Activated CD8-positive, alpha-beta memory T cell treated with anti-CD3 and anti-CD28 coated beads, Interleukin-2, amount 50 U/mL, for 1 hour (primary cell): Measurements from ENCODE around the gene DVL1.

Source experiments
- DNase-seq: peaks from one replicate; pipeline ENCODE4 v3.0.0-alpha.2; 2020; ENCODE audit errors: extremely low read depth

The DVL1 gene

DNA sequence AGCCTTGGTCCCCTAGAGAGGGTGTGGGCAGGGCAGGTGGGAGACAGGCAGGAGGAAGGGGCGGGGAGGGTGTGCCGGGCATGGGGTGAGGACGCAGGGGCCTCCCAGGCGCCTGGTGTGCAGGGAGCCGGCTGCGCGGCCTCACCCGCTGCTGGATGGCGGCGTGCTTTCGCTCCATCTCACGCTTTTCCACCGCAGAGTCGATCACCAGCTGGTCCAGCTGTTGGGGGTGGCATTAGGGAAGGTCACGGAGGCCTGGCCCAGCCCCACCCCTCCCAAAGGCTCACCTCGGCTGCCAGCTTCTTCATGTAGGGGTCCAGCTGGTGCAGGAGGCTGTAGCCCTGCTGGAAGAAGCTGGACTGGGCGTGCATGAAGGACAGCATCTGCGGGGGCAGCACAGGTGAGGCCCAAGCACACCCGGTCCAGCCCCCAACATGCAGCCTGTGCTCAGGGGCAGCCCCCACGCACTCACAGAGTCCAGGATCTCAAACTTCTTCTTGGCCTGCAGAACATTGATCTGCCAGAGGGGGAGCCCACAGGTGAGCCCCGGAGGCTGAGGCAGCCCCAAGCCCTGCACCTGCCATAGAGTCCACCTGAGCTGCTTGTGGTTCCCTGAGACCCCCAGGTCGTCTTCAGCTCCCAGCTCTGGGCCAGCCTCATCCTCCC, 49.4 kb downstream of the DVL1 start:
- no peak for DNase-seq

DNA sequence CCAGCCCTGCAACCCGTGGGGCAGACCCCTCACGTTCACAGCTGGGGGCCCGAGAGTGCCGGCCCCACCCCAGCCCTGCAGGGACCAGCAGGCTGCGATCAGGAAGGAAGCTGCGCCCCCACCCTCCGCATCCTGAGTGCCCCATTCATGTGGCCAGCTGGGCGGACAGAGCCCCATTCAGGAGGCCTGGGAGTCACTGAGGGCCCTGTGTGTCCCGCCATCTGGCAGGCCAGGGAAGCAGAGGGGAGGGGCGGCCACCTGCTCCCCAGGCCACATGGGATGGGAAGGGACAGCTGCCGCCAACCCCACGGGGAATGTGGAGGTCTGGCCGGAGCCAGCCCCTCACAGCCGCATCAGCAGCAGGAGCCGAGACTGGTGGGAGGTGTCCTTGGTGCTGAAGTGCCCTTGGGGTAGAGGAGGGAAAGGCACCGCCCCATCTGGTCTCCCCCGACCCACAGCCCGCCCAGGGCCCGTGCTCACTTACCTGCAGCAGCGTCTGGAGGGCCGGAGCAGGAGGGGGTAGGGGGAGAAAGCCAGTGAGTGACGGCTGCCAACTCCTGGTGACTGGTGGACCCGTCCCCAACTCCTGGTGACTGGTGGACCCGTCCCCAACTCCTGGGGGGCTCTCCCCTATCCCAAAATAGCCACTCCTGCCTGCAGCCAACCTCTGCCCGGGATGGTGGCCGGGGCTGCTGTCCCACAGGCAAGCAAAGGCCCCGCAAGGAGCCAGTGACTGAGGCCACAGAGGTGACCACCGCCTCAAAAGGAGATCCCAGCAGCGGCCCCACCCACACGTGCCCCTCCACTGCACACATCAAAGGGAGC, 50.1 kb downstream of the DVL1 start:
- no peak for DNase-seq

DNA sequence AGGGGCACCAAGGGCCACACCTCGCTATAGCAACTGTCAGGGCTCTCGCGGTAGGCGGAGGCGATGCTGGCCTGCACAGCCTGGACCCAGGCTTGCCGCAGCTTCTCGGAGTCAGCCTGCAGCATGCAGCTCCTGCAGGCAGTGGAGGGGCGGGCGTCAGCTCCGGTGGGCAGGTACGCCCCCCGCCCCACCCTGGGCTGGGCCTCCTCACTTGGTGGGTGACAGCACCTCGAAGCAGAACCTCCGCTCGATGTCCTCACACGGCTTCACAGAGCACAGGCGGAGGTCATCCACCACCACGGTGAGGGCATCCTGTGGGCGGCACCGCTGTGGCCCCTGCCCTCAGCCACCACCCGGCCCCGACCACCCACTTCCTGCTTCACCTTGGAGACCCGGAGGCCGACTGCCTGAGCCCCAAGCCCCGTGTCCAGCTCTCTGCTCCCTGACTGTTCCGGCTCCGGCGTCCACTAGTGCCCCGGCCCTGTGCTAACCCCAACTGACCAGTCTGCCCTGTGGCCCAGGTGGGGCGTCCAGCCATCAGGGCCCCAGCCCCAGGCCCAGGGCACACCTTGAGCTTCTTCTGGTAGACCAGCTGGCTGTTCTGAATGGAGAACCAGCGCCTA, 51.3 kb downstream of the DVL1 start:
- DNase-seq = no peak

DNA sequence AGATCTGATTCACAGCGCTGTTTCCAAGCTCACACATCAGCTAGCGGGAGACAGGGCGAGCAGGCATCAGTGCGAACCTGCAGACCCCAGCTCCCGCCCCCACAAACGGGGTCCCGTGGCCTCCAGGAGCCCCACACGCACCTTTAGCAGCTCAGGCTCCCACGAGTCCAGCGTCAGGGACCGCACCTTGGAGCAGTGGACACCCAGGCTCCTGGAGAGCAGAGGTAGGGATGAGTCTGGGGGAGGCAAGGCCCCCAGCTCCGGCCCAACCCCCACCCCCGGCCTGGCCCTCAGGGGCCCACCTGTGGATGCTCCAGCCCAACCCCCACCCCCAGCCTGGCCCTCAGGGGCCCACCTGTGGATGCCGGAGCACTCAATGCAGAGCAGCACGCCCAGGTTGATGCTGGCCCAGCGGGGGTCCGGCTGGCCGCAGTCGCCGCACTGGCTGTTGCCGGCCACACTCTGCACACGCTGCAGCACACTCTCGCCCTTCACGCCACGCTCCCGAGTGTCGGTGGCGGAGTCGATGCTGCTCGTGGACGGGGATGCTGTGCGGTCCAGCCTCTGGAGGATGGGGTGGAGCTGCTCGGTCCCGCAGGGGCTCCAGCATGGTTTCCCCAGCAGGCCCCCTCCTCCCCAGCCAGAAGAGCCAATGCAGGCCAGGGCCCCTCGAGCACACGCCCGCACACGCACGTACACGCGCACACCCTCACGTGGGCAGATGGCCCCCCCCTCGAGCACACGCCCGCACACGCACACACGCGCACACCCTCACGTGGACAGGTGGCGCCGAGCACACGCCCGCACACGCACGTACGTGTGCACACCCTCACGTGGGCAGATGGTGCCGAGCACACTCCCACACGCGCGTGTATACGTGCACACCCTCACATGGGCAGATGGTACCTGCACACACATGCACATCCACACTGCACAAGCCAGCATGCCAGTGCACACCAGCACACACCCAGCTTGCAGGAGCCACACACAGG, 52.9 kb downstream of the DVL1 start:
- DNase-seq = no peak

DNA sequence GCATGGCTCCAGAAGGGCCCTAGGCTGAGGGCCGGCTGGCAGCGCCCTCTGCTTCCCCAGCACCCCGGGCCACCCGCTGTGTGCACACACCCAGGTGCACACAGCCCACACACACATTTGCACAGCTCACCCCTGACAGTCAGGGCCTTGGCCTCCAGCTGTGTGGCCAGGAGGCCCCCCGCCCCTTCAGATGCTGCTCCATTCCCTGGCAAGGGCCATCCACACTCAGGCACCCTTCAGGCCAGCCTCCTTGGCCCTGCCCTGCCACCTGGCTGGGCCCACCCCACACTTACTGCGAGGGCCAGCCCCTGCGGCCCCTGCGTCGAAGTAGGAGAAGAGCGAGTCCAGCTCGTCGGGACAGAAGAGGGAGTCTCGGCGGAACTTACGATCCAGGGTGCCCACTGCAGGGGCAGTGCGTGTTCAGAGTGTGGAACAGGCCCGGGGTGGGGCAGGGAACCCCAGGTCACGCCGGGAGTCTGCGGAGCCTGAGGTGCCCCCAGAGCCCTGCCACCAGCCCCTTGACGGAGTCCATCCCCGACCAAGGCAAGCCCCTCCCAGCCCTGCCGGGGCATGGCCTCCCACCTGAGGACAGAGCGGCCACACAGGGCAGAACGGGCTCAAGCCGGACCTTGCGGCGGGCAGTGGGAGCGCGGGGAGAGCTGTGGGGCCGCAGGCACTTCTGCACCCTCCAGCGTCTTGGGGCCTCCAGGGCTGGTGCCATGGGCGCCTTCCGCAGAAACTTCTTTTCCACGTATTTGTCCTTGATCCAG, 53.9 kb downstream of the DVL1 start:
- no peak for DNase-seq

DNA sequence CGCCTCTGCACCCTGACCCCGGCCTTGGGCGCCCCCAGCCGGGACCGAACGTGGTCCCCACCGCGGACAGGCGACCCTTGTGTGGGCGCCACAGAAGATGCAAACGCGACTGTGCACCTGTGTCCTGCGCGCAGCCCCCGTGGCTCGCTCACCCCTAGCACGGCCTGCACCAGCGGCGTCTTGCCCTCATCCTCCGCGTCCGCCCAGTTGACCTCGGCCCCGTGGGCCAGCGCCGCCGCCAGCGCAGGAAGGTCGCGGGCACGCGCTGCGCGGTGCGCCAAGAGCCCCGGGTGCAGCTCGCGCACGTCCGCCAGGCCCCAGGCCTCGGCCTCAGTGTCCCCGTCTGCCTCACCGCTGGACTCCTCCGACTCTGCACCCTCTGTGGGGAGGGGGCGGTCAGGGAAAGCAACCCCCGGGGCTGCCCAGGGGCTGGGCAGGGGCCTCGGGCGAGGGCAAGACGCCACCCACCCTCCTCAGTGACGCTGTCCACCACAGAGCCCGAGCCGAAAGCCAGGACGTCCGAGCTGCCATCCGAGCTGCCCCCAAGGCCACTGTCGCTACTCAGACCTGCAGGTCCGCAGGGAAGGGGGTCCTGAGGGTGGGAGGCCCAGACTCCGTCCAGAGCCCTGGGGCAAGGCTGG, 54.8 kb downstream of the DVL1 start:
- DNase-seq = no peak

DNA sequence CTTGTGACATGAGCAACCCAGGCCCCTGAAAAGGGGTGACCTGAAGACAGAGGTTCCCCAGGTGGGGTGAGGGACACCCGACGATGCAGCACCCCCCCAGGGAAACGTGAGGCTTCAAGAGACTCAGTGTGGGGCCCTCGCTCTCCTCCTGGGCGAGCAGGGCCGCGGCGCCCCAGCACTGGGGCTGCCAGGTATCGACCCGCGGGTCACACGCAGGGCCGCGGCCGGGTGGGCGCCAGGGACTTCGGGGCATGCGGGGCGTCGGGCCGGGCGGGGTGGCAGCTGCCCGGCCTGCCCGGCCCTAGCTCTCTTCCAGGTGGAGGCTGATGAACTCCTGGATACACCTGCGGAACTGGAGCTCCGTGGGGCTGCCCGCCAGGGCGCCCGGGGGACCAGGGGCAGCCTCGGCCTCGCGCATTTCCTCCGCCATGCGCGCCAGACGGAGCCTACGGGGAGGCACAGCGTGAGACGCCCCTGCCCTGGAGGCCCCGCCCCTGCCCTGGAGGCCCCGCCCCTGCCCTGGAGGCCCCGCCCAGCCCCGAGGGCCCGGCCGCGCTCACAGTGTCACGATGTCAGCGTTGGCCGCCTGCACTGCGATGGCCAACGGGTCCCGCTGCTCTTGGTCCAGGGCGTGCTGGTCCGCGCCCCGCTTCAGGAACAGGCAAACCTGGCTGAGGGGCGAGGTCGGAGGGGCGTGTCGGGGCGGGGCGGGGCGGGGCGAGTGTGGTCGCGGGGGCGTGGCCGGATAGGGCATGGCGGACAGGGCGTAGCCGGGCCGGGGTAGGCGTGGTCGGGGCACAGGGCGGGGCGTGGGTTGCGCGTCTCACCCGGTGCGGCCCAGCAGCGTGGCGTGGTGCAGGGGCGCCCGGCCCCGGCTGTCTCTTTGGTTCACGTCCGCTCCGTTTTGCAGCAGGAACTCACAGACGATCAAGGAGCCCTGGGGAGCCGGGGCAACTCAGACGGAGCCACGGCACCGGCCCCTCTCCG, 55.7 kb downstream of the DVL1 start:
- no peak for DNase-seq

DNA sequence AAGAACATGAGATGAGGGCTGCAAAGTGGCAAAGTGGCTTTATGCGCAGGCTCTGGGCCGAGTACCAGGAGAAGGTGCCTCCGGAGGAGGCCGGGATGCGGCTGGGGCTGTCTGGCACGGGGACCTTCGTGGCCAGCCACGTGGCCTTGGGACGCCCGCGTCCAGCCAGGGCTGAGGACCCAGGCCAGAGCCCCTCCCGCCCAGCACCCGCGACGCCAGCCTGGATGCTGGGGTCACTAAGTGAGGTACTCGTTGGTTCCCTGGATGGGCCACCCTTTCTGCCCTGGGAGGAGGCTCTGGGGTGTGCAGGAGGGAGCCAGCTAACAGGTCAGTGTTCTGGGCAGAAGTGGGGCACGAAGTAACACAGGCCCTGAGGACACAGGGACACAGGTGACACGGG, 56.4 kb downstream of the DVL1 start:
- DNase-seq = no peak

DNA sequence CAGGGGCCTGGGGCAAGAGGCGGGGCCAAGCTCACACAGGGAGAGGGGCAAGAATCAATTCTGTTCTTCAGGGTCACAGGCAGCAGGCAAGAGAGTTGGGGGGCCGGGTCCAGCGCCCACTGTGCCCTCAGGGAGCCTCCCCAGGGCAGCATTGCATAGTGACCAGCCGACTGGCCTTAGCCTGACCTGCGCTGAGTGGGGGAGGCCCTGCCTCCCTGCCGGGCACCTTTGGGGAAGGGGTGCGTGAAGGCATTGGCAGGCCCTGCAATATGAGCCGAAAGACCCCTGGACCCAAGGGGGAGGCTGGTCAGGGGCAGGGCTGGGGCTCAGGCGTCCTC, 56.8 kb downstream of the DVL1 start:
- DNase-seq = no peak

DNA sequence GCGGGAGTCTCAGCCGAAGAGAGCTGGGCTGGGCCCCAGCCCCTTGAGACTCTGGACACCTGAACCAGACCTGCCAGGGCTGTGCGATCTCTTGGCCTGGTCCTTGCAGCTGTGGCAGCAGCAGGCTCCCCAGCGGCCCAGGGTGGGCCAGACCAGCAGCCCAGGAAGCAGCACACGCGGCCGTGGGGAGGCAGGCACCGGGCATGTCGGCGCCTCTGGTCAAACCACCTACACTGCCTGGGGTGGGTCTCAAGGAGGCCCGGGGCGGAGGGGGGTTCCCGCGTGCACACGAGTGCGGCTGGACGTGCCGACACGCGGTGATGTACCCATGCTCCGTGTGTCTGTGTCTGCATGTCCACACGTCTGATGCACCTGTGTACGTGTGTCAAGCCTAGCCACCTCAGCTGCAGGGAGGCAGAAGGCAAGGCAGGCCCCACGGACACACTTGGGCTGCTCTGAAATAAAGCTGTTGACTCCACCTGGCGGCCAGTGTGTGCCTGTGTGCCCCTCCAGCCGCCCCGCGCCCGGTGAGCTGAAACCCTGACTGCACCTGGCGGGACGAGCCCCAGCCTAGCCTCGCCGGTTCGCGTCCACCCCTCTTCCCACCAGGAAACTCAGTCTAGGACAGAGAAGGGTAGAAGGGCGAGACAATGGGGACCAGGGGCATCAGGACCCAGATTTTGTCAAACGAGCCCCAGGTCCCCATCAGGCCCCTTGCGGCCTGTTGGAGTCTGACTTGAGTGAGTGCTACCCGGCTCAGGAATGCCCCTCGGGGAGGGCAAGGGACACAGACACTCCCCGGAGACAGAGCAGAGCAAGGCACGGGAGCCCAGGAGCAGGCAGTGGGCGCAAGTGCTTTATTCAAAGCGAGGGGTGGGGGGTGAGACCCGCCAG, 57.4 kb downstream of the DVL1 start:
- DNase-seq = peak; percentile 36

DNA sequence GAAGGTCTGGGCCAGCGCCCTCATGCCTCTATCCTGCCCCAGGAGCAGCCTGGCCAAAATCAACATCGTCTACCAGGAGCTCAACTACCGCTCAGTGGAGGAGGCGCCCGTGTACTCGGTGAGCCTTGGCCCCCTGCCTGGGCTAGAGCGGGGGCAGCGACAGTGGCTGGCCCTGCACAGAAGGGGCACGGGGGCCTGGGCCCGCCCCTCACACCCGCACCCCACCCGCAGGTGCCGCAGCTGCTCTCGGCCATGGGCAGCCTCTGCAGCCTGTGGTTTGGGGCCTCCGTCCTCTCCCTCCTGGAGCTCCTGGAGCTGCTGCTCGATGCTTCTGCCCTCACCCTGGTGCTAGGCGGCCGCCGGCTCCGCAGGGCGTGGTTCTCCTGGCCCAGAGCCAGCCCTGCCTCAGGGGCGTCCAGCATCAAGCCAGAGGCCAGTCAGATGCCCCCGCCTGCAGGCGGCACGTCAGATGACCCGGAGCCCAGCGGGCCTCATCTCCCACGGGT, 58.1 kb downstream of the DVL1 start:
- no peak for DNase-seq

DNA sequence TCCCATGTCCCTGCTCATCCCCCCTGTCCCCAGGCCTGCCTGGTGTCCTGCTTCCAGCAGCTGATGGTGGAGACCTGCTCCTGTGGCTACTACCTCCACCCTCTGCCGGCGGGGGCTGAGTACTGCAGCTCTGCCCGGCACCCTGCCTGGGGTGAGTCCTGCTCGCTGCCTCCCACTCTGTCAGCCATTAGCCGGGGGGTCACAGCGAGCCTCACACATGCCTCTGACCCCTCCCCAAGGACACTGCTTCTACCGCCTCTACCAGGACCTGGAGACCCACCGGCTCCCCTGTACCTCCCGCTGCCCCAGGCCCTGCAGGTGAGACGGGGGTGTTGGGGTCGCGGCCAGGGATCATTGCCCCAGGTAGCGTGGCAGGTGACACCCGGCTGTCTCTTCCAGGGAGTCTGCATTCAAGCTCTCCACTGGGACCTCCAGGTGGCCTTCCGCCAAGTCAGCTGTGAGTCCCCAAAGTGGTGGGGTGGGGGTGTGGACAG, 58.9 kb downstream of the DVL1 start:
- no peak for DNase-seq

DNA sequence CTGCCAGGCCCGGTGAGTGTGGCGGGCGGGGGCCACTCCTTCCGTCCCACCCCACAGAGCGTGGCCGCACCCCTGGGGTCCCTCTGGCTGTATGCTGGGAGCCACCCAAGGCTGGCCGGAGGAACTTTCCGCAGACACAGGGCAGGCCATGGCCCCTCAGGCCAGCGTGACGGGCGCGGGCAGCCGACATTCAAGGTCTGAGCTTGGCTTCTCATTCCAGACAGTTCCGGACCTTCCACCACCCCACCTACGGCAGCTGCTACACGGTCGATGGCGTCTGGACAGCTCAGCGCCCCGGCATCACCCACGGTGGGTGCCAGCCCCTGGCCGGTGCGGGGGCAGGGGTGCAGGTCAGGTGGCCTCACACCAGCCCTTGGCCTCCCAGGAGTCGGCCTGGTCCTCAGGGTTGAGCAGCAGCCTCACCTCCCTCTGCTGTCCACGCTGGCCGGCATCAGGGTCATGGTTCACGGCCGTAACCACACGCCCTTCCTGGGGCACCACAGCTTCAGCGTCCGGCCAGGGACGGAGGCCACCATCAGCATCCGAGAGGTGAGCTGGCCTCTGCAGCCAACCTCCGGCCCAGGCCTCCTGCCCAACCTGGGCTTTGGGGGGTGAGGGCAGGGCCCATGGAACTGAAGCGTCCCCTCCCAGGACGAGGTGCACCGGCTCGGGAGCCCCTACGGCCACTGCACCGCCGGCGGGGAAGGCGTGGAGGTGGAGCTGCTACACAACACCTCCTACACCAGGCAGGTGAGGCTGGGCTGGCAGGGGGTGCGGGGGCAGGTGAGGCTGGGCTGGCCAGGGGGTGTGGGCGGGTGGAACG, 61.7 kb downstream of the DVL1 start:
- DNase-seq = no peak

DNA sequence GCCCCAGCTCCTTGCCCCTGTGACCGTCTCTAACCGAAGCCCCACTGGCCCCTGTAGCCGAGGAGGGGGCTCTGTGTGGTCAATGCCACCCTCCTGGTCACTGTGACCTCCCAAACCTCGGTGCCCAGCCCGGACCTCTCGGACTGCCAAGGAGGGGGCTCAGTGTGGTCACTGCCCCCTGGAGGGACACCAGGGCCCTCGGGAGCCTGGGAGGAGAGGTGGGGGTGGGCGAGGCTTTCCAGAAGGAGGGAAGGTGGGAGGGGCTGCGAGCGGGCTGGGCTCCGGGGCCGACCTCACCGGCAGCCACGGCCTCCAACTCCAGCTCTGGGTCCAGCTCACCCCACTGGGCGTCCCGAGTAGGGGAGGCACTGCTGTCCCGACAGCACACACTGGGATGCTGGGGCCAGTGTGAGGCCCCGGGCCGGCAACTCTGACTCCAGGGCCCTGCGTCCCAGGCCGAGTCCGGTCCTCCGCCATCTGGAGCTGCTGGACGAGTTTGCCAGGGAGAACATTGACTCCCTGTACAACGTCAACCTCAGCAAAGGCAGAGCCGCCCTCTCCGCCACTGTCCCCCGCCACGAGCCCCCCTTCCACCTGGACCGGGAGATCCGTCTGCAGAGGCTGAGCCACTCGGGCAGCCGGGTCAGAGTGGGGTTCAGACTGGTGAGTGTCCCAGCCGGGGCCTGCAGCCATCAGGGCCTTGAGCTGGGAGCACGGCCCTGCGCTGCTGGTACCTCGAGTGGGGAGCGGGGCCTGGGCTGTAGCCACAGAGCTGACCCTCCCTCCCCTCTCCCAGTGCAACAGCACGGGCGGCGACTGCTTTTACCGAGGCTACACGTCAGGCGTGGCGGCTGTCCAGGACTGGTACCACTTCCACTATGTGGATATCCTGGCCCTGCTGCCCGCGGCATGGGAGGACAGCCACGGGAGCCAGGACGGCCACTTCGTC, 62.6 kb downstream of the DVL1 start:
- no peak for DNase-seq

DNA sequence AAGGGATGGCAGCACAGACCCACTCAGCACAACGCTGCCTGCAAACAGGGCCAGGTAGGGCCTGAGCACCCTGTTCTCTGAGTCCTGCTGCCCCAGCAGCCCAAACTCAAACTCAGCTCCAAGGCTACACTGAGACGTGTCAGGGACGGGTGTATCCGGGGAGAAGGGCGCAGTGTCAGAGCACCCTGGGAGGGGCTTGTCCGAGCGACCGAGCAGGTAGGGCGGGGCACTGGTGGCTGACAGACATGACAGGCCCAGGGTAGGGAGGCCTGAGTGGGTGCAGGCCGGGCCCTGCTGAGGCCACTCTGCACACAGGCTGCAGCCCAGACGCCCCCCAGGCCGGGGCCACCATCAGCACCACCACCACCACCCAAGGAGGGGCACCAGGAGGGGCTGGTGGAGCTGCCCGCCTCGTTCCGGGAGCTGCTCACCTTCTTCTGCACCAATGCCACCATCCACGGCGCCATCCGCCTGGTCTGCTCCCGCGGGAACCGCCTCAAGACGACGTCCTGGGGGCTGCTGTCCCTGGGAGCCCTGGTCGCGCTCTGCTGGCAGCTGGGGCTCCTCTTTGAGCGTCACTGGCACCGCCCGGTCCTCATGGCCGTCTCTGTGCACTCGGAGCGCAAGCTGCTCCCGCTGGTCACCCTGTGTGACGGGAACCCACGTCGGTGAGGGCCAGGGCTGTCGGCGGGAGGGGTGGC, 63.5 kb downstream of the DVL1 start:
- DNase-seq = no peak
